Endothelial cell of umbilical vein (primary cell): ENCODE measurements around the gene THSD7B. TPM values are rescaled to one million over a fixed set of nuclear protein-coding genes. Genes with fewer than 3 reads are reported as not detected.

ENCODE experiments used
- BruUV-seq: library from RNA; stranded (reverse); fragments of 400-500 nt; replicated peaks from 2 replicates; lab custom pipeline; 2021; lab: Mats Ljungman, UMichigan
- CTCF ChIA-PET: fragments of 300-600, 350-600 bp; sonication (Branson Sonifier 250); formaldehyde crosslinking; loops from one replicate; lab custom pipeline; 2021; ENCODE audit warnings: antibody characterized with exemption, inconsistent platforms; lab: Charles Lee
- POLR2A ChIA-PET: fragments of 300-600, 350-600 bp; sonication (Branson Sonifier 250); formaldehyde crosslinking; loops from one replicate; lab custom pipeline; 2021; ENCODE audit warnings: antibody characterized with exemption, inconsistent platforms; lab: Charles Lee
- DNase-seq: peaks from one replicate; pipeline ENCODE4 v3.0.0-alpha.2; 2011; ENCODE audit warnings: low read depth, low spot score
- FAIRE-seq: peaks from 2 replicates; lab custom pipeline; 2011; peaks lifted over from hg19 to GRCh38; lab: Jason Lieb, UNC
- H2AFZ ChIP-seq: 2 replicates; pipeline ENCODE4 v1.6.0; 2012; ENCODE audit warnings: low read depth, low read length, control low read depth, inconsistent platforms
- H3K27ac ChIP-seq: 2 replicates; pipeline ENCODE4 v1.5.1; 2011; ENCODE audit warnings: low read depth, mild to moderate bottlenecking, control low read depth, low read length, moderate library complexity; ENCODE audit not compliant: insufficient read depth
- H3K27me3 ChIP-seq, 2 experiments: 2 replicates each; pipeline versions ENCODE4 v1.6.0 to v1.6.1; 2011; ENCODE audit warnings: low read length in 2 of 2, mixed read lengths in 1 of 2; ENCODE audit not compliant: control insufficient read depth in 2 of 2, insufficient read depth in 2 of 2
- H3K36me3 ChIP-seq, 2 experiments: 2 replicates in 1 of 2; 3 replicates in 1 of 2; pipeline ENCODE4 v1.5.1; 2011; ENCODE audit warnings: low read length in 2 of 2, mild to moderate bottlenecking in 1 of 2, moderate library complexity in 1 of 2; ENCODE audit not compliant: control insufficient read depth in 2 of 2, insufficient read depth in 2 of 2; ENCODE audit errors: extremely low read depth in 1 of 2
- H3K4me1 ChIP-seq: 3 replicates; pipeline ENCODE4 v1.5.1; 2011; ENCODE audit warnings: mild to moderate bottlenecking, low read length; ENCODE audit not compliant: control insufficient read depth, insufficient read depth; ENCODE audit errors: extremely low read depth
- H3K4me2 ChIP-seq: 2 replicates; pipeline ENCODE4 v1.6.1; 2011; ENCODE audit warnings: low read length, control low read depth, mixed read lengths; ENCODE audit not compliant: insufficient read depth
- H3K4me3 ChIP-seq, 3 experiments: fragments of 200-600 bp in 1 of 3; sonication (generic), shearing (Covaris generic) in 1 of 3; replicated peaks in 1 of 3; 2 replicates each; pipeline ENCODE4 v1.5.1; 2011 to 2016; ENCODE audit warnings: control low read depth in 3 of 3, low read length in 3 of 3, mild to moderate bottlenecking in 2 of 3, inconsistent platforms in 1 of 3, low read depth in 1 of 3, moderate library complexity in 1 of 3; ENCODE audit not compliant: insufficient read depth in 1 of 3
- H3K79me2 ChIP-seq: 2 replicates; pipeline ENCODE4 v1.6.0; 2012; ENCODE audit warnings: low read length, inconsistent platforms; ENCODE audit not compliant: control insufficient read depth, insufficient read depth
- H3K9ac ChIP-seq: replicated peaks from 2 replicates; pipeline ENCODE3; 2011; ENCODE audit warnings: low read length, control low read depth; ENCODE audit not compliant: insufficient read depth; ENCODE audit errors: extremely low read depth
- H3K9me1 ChIP-seq: replicated peaks from 3 replicates; pipeline ENCODE4 v1.6.0; 2011; ENCODE audit warnings: mild to moderate bottlenecking, low read length; ENCODE audit not compliant: control insufficient read depth, insufficient read depth; ENCODE audit errors: extremely low read depth
- H3K9me3 ChIP-seq: replicated peaks from 2 replicates; pipeline ENCODE4 v1.5.1; 2012; ENCODE audit warnings: low read length, inconsistent platforms; ENCODE audit not compliant: control insufficient read depth, insufficient read depth
- H4K20me1 ChIP-seq: replicated peaks from 2 replicates; pipeline ENCODE3; 2011; ENCODE audit warnings: mild to moderate bottlenecking, low read length; ENCODE audit not compliant: control insufficient read depth, insufficient read depth; ENCODE audit errors: extremely low read depth
- CTCF ChIP-seq, 2 donors: IDR thresholded peaks; 1 replicate in 1 of 2; 2 replicates in 1 of 2; pipeline ENCODE4 v1.5.1; 2011; ENCODE audit warnings: low read length in 2 of 2, mild to moderate bottlenecking in 2 of 2, moderate library complexity in 2 of 2, control low read depth in 1 of 2, inconsistent platforms in 1 of 2, low read depth in 1 of 2; ENCODE audit not compliant: insufficient read depth in 1 of 2; ENCODE audit errors: extremely low read depth in 1 of 2
- EZH2 ChIP-seq: IDR thresholded peaks from 2 replicates; pipeline ENCODE4 v1.6.1; 2012; ENCODE audit warnings: borderline replicate concordance, low read depth, mild to moderate bottlenecking, moderate library complexity, low read length, inconsistent platforms; ENCODE audit not compliant: severe bottlenecking
- FOS ChIP-seq: IDR thresholded peaks from 2 replicates; pipeline ENCODE4 v1.6.1; 2011; ENCODE audit warnings: mild to moderate bottlenecking, low read length, moderate library complexity, borderline replicate concordance; ENCODE audit not compliant: insufficient read depth
- GATA2 ChIP-seq: IDR thresholded peaks from 2 replicates; pipeline ENCODE4 v1.7.0; 2011; ENCODE audit warnings: low read depth, mild to moderate bottlenecking, moderate library complexity, mixed read lengths, low read length; ENCODE audit not compliant: insufficient read length, insufficient read depth
- JUN ChIP-seq: IDR thresholded peaks from 2 replicates; pipeline ENCODE4 v1.6.1; 2011; ENCODE audit warnings: borderline replicate concordance, low read depth; ENCODE audit not compliant: insufficient read length, insufficient read depth
- MAX ChIP-seq: IDR thresholded peaks from 2 replicates; pipeline ENCODE4 v1.6.1; 2011; ENCODE audit not compliant: insufficient read depth, insufficient read length
- MYC ChIP-seq: IDR thresholded peaks from one replicate; pipeline ENCODE4 v1.6.1; 2011; ENCODE audit warnings: mild to moderate bottlenecking, low read depth, low read length
- POLR2A ChIP-seq: IDR thresholded peaks from 2 replicates; pipeline ENCODE4 v1.6.1; 2012; ENCODE audit warnings: low read depth, mild to moderate bottlenecking, control low read depth, low read length
- POLR2AphosphoS5 ChIP-seq: IDR thresholded peaks from 2 replicates; pipeline ENCODE4 v1.6.1; 2012; ENCODE audit warnings: low read depth, mild to moderate bottlenecking, control low read depth, low read length, moderate library complexity; ENCODE audit not compliant: insufficient read depth
- dilution Hi-C: fragments of 300-500 bp; cut with MboI; formaldehyde crosslinking; loops from one replicate; pipeline ENCODE4 v1.15.0; 2019; ENCODE audit warnings: low sequenced_read_pairs; ENCODE audit not compliant: extremely low pct_ligation_motif_present
- intact Hi-C: fragments of 100-400 bp; cut with micrococcal nuclease; formaldehyde crosslinking; loops from one replicate; pipeline ENCODE4 v1.10.0; 2022
- polyA plus RNA-seq, 4 experiments: library from polyadenylated mRNA; depleted of rRNA in 3 of 4; stranded (reverse) in 3 of 4; unstranded in 1 of 4; fragments of >200 nt; gene quantifications; 2 replicates each; pipeline versions ENCODE4 v1.2.1 to v1.2.3, GENCODE V29; 2011 to 2012; ENCODE audit warnings: missing spikeins in 1 of 4
- total RNA-seq: library from RNA; stranded (reverse); gene quantifications from 2 replicates; pipeline ENCODE4 v1.2.3, GENCODE V29; 2021

The THSD7B gene
- total and polyA plus RNA-seq, 2 donors (not counting 3 experiments of a cell fraction or from before 2014, with no cell fraction given) = 0.04 TPM; not detected in 1

- Histone ChIP-seq H3K36me3 (no peaks in the 10 kb centered on the region), H3K4me3 (no peak overlapping the region), H3K27me3 (no peaks in the 10 kb centered on the region), H3K4me1 (no peaks in the 10 kb centered on the region), H2AFZ (no peak overlapping the region), H3K27ac (no peak overlapping the region), H3K9me1 (no peaks in the 10 kb centered on the region), H3K4me2 (no peak overlapping the region), H3K9me3 (no peaks in the 10 kb centered on the region), H4K20me1 (no peaks in the 10 kb centered on the region), H3K9ac (no peak overlapping the region), H3K79me2 (no peaks in the 10 kb centered on the region)
- ChIA-PET CTCF (no interaction called here), POLR2A (no interaction called here)
- no TSS peak for BruUV-seq
- DNase-seq (no peak), FAIRE-seq (no peak)
- dilution Hi-C loops = no loop called here
- intact Hi-C loops = no loop called here
- TF ChIP-seq POLR2AphosphoS5 (no peak), JUN (no peak), FOS (no peak), CTCF (IDR thresholded peaks at IDR 0.05; ENCODE audit: extremely low read depth in 1 of 2, insufficient read depth in 1 of 2, low read depth in 1 of 2, low read length in 2 of 2) (no peak), POLR2A (no peak), MAX (no peak), MYC (no peak), EZH2 (no peak), GATA2 (no peak)
Observed at GRCh38 chr2:137369106-137369505, 603.8 kb downstream of the THSD7B start.
